WTC11 (cell line): ENCODE measurements around the gene GPNMB. TPM values are rescaled to one million over a fixed set of nuclear protein-coding genes. Genes with fewer than 3 reads are reported as not detected.

ENCODE experiments used
- ATAC-seq: fragments of 200-7000 bp; cut with Tn5 transposase; 2 replicates; pipeline ENCODE4 v1.10.0; 2021; ENCODE audit warnings: mild to moderate bottlenecking, moderate library complexity
- CTCF ChIA-PET: fragments of 300-600 bp; sonication (Branson Sonifier 250); formaldehyde crosslinking; loops from one replicate; lab custom pipeline; 2021; ENCODE audit warnings: antibody characterized with exemption; lab: Charles Lee
- POLR2A ChIA-PET: fragments of 350-600 bp; sonication (Branson Sonifier 250); formaldehyde crosslinking; loops from one replicate; lab custom pipeline; 2021; ENCODE audit warnings: antibody characterized with exemption; lab: Charles Lee
- DNase-seq: peaks from one replicate; pipeline ENCODE4 v3.0.0; 2021; ENCODE audit warnings: low spot score
- H3K27ac Mint-ChIP-seq: 2 replicates; pipeline ENCODE4 v1.8.0; 2021; ENCODE audit warnings: mixed read lengths
- H3K27me3 Mint-ChIP-seq: 2 replicates; pipeline ENCODE4 v1.8.0; 2021; ENCODE audit warnings: low read depth, mild to moderate bottlenecking, moderate library complexity, mixed read lengths
- H3K36me3 Mint-ChIP-seq: 2 replicates; pipeline ENCODE4 v1.8.0; 2021; ENCODE audit warnings: mixed read lengths
- H3K4me1 Mint-ChIP-seq: 2 replicates; pipeline ENCODE4 v1.8.0; 2022; ENCODE audit warnings: mixed read lengths
- H3K4me3 Mint-ChIP-seq: 2 replicates; pipeline ENCODE4 v1.8.0; 2021; ENCODE audit warnings: mild to moderate bottlenecking, moderate library complexity, mixed read lengths
- H3K9me3 Mint-ChIP-seq: 2 replicates; pipeline ENCODE4 v1.8.0; 2021; ENCODE audit warnings: mixed read lengths
- CBFB ChIP-seq: sonication (generic); formaldehyde crosslinking; IDR thresholded peaks from 2 replicates; pipeline ENCODE4 v1.8.1; 2022; ENCODE audit warnings: mild to moderate bottlenecking, low read depth, missing genetic modification reagents
- EMX1 ChIP-seq: fragments of 250-450 bp; sonication (Bioruptor Pico); IDR thresholded peaks from 2 replicates; pipeline ENCODE4 v1.8.0; 2021; ENCODE audit warnings: mild to moderate bottlenecking
- ESRRA ChIP-seq: sonication (generic); formaldehyde crosslinking; IDR thresholded peaks from 2 replicates; pipeline ENCODE4 v1.8.1; 2022; ENCODE audit warnings: mild to moderate bottlenecking, missing genetic modification reagents, borderline replicate concordance
- ETV6 ChIP-seq: sonication (generic); formaldehyde crosslinking; IDR thresholded peaks from 2 replicates; pipeline ENCODE4 v1.8.1; 2022; ENCODE audit warnings: mild to moderate bottlenecking, missing genetic modification reagents
- FOXK1 ChIP-seq: sonication (generic); formaldehyde crosslinking; IDR thresholded peaks from 2 replicates; pipeline ENCODE4 v1.8.0; 2022; ENCODE audit warnings: mild to moderate bottlenecking, moderate library complexity, missing genetic modification reagents
- GABPB1 ChIP-seq: sonication (generic); formaldehyde crosslinking; IDR thresholded peaks from 2 replicates; pipeline ENCODE4 v1.8.1; 2023; ENCODE audit warnings: mild to moderate bottlenecking, missing genetic modification reagents
- IRF2 ChIP-seq: sonication (generic); formaldehyde crosslinking; IDR thresholded peaks from 2 replicates; pipeline ENCODE4 v1.8.0; 2022; ENCODE audit warnings: low read depth, missing genetic modification reagents, borderline replicate concordance
- NFYB ChIP-seq: sonication (generic); formaldehyde crosslinking; conservative IDR thresholded peaks from 2 replicates; pipeline ENCODE4 v1.8.0; 2022; ENCODE audit warnings: low read depth, missing genetic modification reagents
- NR1H2 ChIP-seq: sonication (generic); formaldehyde crosslinking; IDR thresholded peaks from 2 replicates; pipeline ENCODE4 v1.9.0; 2021; ENCODE audit warnings: mild to moderate bottlenecking, moderate library complexity, missing genetic modification reagents
- NR3C1 ChIP-seq: sonication (generic); formaldehyde crosslinking; conservative IDR thresholded peaks from 2 replicates; pipeline ENCODE4 v1.8.1; 2023; ENCODE audit warnings: low read depth, mild to moderate bottlenecking, missing genetic modification reagents
- TEAD1 ChIP-seq: sonication (generic); formaldehyde crosslinking; IDR thresholded peaks from 2 replicates; pipeline ENCODE4 v1.8.0; 2022; ENCODE audit warnings: mild to moderate bottlenecking, missing genetic modification reagents
- ZBTB21 ChIP-seq: sonication (generic); formaldehyde crosslinking; IDR thresholded peaks from 2 replicates; pipeline ENCODE4 v1.8.1; 2023; ENCODE audit warnings: mild to moderate bottlenecking, missing genetic modification reagents, borderline replicate concordance
- ZNF232 ChIP-seq: sonication (generic); formaldehyde crosslinking; IDR thresholded peaks from 2 replicates; pipeline ENCODE4 v1.8.0; 2022; ENCODE audit warnings: mild to moderate bottlenecking, missing genetic modification reagents
- ZNF263 ChIP-seq: sonication (generic); formaldehyde crosslinking; IDR thresholded peaks from 2 replicates; pipeline ENCODE4 v1.8.1; 2022; ENCODE audit warnings: low read depth, mild to moderate bottlenecking, moderate library complexity, missing genetic modification reagents
- total RNA-seq: library from RNA; stranded (reverse); gene quantifications from 3 replicates; pipeline ENCODE4 v1.2.3, GENCODE V29; 2021
- TF ChIP-seq, protein P1 (sequence below): sonication (generic); formaldehyde crosslinking; IDR thresholded peaks from 2 replicates; pipeline ENCODE4 v1.8.1; 2023; ENCODE audit warnings: mild to moderate bottlenecking, moderate library complexity, missing genetic modification reagents
- TF ChIP-seq, protein P2 (sequence below): fragments of 250-450 bp; sonication (Bioruptor Pico); IDR thresholded peaks from 2 replicates; pipeline ENCODE4 v1.9.0; 2021; ENCODE audit warnings: mild to moderate bottlenecking
- TF ChIP-seq, protein P3 (sequence below): fragments of 250-450 bp; sonication (Bioruptor Pico); IDR thresholded peaks from 2 replicates; pipeline ENCODE4 v1.9.0; 2021; ENCODE audit warnings: mild to moderate bottlenecking, borderline replicate concordance
- TF ChIP-seq, protein P4 (sequence below): sonication (generic); formaldehyde crosslinking; IDR thresholded peaks from 2 replicates; pipeline ENCODE4 v1.8.1; 2023; ENCODE audit warnings: mild to moderate bottlenecking, missing genetic modification reagents, borderline replicate concordance
- TF ChIP-seq, protein P5 (sequence below): sonication (generic); formaldehyde crosslinking; IDR thresholded peaks from 2 replicates; pipeline ENCODE4 v1.8.1; 2022; ENCODE audit warnings: low read depth, missing genetic modification reagents, borderline replicate concordance
- TF ChIP-seq, protein P6 (sequence below): fragments of 250-450 bp; sonication (Bioruptor Pico); IDR thresholded peaks from 2 replicates; pipeline ENCODE4 v1.9.0; 2021; ENCODE audit warnings: moderate library complexity, mild to moderate bottlenecking, inconsistent platforms, borderline replicate concordance

Gene GPNMB
- total RNA-seq, 1 experiment from 2014 or later: 1.1 TPM

DNA sequence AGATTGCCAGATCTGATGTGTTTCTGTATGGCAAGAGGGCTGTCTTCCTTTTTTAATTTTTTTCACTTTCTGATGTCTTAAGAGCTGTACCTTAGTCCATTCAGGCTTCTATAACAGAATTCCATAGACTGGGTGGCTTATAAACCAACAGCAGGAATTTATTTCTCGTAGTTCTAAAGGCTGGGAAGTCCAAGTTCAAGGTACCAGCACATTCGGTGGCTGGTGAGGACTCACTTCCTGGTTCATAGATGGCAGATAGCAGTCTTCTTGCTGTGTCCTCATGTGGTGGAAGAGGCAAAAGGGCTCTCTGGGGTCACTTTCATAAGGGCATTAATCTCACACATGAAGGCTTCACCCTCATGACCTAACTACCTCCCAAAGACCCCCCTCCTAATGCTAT lies 20.8 kb downstream of the GPNMB start:
- ATAC-seq (no peak), DNase-seq (no peak)
- H3K27ac Mint-ChIP-seq: no peak overlapping the region
- H3K4me1 Mint-ChIP-seq: no peaks in the 10 kb centered on the region
- H3K9me3 Mint-ChIP-seq: peaks cover 11% of the 10 kb centered on the region; the same call in 1 of the 2 replicates
- H3K27me3 Mint-ChIP-seq: no peaks in the 10 kb centered on the region
- TF ChIP-seq, protein P1, sequence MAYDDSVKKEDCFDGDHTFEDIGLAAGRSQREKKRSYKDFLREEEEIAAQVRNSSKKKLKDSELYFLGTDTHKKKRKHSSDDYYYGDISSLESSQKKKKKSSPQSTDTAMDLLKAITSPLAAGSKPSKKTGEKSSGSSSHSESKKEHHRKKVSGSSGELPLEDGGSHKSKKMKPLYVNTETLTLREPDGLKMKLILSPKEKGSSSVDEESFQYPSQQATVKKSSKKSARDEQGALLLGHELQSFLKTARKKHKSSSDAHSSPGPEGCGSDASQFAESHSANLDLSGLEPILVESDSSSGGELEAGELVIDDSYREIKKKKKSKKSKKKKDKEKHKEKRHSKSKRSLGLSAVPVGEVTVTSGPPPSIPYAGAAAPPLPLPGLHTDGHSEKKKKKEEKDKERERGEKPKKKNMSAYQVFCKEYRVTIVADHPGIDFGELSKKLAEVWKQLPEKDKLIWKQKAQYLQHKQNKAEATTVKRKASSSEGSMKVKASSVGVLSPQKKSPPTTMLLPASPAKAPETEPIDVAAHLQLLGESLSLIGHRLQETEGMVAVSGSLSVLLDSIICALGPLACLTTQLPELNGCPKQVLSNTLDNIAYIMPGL (CRISPR knock-in tag): no peak
- no peak for TF ChIP-seq TEAD1 (CRISPR knock-in tag)
- no peak for TF ChIP-seq ZBTB21
- no peak for TF ChIP-seq NR1H2 (CRISPR knock-in tag)
- TF ChIP-seq, protein P2, sequence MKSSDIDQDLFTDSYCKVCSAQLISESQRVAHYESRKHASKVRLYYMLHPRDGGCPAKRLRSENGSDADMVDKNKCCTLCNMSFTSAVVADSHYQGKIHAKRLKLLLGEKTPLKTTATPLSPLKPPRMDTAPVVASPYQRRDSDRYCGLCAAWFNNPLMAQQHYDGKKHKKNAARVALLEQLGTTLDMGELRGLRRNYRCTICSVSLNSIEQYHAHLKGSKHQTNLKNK: no peak
- TF ChIP-seq GABPB1: no peak
- no peak for TF ChIP-seq IRF2
- TF ChIP-seq ETV6 (CRISPR knock-in tag): no peak
- TF ChIP-seq FOXK1: no peak
- TF ChIP-seq, protein P3, sequence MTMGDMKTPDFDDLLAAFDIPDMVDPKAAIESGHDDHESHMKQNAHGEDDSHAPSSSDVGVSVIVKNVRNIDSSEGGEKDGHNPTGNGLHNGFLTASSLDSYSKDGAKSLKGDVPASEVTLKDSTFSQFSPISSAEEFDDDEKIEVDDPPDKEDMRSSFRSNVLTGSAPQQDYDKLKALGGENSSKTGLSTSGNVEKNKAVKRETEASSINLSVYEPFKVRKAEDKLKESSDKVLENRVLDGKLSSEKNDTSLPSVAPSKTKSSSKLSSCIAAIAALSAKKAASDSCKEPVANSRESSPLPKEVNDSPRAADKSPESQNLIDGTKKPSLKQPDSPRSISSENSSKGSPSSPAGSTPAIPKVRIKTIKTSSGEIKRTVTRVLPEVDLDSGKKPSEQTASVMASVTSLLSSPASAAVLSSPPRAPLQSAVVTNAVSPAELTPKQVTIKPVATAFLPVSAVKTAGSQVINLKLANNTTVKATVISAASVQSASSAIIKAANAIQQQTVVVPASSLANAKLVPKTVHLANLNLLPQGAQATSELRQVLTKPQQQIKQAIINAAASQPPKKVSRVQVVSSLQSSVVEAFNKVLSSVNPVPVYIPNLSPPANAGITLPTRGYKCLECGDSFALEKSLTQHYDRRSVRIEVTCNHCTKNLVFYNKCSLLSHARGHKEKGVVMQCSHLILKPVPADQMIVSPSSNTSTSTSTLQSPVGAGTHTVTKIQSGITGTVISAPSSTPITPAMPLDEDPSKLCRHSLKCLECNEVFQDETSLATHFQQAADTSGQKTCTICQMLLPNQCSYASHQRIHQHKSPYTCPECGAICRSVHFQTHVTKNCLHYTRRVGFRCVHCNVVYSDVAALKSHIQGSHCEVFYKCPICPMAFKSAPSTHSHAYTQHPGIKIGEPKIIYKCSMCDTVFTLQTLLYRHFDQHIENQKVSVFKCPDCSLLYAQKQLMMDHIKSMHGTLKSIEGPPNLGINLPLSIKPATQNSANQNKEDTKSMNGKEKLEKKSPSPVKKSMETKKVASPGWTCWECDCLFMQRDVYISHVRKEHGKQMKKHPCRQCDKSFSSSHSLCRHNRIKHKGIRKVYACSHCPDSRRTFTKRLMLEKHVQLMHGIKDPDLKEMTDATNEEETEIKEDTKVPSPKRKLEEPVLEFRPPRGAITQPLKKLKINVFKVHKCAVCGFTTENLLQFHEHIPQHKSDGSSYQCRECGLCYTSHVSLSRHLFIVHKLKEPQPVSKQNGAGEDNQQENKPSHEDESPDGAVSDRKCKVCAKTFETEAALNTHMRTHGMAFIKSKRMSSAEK (CRISPR knock-in tag): no peak
- TF ChIP-seq, protein P4, sequence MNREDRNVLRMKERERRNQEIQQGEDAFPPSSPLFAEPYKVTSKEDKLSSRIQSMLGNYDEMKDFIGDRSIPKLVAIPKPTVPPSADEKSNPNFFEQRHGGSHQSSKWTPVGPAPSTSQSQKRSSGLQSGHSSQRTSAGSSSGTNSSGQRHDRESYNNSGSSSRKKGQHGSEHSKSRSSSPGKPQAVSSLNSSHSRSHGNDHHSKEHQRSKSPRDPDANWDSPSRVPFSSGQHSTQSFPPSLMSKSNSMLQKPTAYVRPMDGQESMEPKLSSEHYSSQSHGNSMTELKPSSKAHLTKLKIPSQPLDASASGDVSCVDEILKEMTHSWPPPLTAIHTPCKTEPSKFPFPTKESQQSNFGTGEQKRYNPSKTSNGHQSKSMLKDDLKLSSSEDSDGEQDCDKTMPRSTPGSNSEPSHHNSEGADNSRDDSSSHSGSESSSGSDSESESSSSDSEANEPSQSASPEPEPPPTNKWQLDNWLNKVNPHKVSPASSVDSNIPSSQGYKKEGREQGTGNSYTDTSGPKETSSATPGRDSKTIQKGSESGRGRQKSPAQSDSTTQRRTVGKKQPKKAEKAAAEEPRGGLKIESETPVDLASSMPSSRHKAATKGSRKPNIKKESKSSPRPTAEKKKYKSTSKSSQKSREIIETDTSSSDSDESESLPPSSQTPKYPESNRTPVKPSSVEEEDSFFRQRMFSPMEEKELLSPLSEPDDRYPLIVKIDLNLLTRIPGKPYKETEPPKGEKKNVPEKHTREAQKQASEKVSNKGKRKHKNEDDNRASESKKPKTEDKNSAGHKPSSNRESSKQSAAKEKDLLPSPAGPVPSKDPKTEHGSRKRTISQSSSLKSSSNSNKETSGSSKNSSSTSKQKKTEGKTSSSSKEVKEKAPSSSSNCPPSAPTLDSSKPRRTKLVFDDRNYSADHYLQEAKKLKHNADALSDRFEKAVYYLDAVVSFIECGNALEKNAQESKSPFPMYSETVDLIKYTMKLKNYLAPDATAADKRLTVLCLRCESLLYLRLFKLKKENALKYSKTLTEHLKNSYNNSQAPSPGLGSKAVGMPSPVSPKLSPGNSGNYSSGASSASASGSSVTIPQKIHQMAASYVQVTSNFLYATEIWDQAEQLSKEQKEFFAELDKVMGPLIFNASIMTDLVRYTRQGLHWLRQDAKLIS: no peak
- TF ChIP-seq, protein P5, sequence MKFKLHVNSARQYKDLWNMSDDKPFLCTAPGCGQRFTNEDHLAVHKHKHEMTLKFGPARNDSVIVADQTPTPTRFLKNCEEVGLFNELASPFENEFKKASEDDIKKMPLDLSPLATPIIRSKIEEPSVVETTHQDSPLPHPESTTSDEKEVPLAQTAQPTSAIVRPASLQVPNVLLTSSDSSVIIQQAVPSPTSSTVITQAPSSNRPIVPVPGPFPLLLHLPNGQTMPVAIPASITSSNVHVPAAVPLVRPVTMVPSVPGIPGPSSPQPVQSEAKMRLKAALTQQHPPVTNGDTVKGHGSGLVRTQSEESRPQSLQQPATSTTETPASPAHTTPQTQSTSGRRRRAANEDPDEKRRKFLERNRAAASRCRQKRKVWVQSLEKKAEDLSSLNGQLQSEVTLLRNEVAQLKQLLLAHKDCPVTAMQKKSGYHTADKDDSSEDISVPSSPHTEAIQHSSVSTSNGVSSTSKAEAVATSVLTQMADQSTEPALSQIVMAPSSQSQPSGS (CRISPR knock-in tag): no peak
- no peak for TF ChIP-seq ESRRA (CRISPR knock-in tag)
- TF ChIP-seq NR3C1: no peak
- TF ChIP-seq NFYB (CRISPR knock-in tag): no peak
- TF ChIP-seq EMX1 (CRISPR knock-in tag): no peak
- TF ChIP-seq ZNF263 (CRISPR knock-in tag): no peak
- no peak for TF ChIP-seq CBFB (CRISPR knock-in tag)
- TF ChIP-seq, protein P6, sequence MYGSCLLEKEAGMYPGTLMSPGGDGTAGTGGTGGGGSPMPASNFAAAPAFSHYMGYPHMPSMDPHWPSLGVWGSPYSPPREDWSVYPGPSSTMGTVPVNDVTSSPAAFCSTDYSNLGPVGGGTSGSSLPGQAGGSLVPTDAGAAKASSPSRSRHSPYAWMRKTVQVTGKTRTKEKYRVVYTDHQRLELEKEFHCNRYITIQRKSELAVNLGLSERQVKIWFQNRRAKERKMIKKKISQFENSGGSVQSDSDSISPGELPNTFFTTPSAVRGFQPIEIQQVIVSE (CRISPR knock-in tag): no peak
- TF ChIP-seq ZNF232: no peak
- H3K36me3 Mint-ChIP-seq: no peaks in the 10 kb centered on the region
- POLR2A ChIA-PET: no interaction called here
- CTCF ChIA-PET: no interaction called here
- H3K4me3 Mint-ChIP-seq: no peak overlapping the region
